HG02571 (cell line): ENCODE results near the gene CACNA2D2.

Source experiments
- ATAC-seq: cut with Tn5 transposase; IDR thresholded peaks from one replicate; pipeline ENCODE4 v1.9.1; 2021; ENCODE audit warnings: mild to moderate bottlenecking, moderate library complexity; ENCODE audit not compliant: unreplicated experiment

CACNA2D2 gene

DNA sequence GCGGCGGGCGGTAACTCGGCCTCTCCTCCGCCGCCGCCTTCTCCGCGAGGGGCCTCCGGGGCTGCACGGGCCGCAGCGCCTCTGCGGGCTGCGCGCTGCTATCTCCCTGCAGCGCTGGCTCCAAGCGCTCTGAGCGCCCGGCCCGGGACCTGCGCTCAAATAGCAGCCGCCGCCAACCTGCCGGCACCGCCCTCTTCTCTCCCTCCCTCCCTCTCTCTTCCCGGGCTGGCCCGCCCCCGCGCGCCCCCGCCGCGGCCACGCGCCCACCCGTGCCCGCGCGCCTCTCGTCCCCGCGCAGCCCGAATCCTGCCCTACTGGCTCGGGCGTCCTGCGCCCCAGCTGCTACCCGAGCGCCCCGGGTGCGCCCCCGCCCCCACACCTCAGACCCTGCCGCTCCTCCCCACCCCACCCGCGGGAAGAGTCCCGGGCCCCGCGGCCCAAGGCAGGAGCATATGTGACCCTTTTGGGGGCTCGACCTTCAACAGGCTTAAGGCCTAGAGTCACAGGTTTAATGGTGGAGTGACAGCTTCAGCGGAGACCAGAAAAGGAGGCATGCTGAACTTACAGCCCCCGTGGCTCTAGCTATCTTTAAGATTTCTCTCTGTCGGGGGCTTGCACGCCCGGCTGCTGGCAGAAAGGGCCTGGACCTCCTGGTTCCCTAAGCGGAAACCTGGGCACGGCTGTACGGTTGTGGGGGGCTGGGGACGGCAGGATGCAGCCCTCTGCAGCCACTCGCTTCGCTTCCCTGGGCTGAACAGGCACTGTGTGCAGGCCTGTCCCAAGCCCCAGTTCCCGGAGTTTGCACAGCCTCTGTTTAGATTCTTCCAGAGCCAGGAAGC lies at the start of gene CACNA2D2:
Gene CACNA2D2 (minus strand): TSS at position 131 of the 839 bp plus-strand sequence. CDS start 211 bp downstream, outside the sequence.
- ATAC-seq = no peak

DNA sequence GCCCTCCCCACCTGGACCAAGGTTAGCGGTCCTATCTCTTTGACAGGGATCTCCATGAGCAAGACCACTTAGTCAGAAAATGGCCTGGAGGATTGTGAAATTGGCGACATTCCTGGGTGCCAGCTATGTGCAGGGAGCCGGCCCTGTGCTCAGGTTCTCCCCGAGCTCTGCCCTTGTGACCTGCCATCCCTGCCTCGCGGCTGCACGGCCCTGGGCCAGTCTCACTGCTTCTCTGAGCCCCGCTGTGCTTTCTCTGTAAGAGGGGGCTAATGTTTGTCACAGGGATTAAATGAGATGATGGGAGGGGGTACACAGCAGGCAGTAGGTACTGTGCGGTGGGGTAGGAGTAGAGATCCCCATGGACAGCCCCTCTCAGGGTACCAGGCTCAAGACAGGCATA lies 49.2 kb upstream of the CACNA2D2 start:
- ATAC-seq = no peak

DNA sequence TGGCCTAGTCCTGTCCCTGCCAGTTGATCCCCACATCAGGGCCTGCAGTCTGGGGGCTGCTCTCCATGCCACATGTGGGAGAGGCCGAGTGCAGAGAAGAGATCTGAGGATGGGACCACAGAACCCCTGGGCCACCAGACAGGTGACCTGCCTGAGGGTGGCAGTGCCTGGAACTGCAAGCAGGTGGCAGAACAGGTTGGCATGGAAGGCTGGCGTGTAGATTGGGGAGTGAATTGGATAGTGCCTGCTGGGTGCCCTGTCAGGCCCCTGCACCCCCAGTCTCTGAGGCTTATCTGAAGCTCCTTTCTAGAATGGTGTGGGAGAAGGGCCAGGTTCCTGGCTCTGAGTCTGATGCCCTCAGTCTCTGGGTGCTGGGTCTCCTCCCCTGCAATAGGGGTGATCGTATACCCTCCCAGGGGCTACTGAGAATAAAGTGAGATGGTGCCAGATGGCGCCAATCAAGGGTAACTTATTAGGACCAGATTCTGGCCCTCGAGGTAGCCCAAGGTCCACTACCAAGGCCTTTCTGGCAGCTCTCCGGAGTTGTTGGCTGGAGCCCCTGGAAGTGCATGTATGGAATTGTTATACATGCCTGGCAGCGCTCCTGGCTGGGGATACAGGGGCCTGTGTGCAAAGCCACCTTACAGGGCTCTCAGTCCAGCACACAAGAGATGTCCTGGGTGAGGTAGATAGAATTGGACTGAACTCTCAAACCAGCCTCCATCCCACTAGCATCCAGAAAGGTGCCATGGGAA lies 48.4 kb upstream of the CACNA2D2 start:
- ATAC-seq = no peak

DNA sequence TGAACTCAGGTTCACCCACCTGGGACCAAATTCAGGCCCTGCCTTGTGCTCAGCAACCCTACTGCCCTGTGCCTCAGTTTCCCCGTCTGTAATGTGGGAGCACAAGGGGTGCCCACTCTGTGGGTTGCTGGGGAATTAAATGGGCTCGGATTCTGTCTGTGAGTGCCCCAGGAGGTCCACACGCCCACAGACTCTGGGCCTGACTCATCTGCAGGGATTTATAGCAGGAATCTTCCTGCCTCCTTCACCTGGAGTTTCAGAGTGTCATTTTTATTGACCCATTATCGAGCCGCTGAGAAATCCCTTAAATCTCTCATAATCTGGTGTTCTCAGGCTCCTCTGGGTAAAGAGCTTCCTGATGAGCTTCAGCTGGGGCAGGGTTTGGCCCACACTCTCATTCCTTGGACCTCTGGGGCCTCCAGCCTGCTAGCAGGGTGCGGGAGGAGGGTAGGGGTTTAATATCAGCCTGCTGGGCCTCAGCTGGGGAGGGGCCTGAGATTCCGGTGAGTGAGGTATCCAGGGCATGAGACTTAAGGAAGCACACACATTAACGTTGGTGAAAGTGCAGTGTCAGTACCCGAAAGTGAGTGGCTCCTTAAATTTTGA lies 47.7 kb upstream of the CACNA2D2 start:
- ATAC-seq = no peak

DNA sequence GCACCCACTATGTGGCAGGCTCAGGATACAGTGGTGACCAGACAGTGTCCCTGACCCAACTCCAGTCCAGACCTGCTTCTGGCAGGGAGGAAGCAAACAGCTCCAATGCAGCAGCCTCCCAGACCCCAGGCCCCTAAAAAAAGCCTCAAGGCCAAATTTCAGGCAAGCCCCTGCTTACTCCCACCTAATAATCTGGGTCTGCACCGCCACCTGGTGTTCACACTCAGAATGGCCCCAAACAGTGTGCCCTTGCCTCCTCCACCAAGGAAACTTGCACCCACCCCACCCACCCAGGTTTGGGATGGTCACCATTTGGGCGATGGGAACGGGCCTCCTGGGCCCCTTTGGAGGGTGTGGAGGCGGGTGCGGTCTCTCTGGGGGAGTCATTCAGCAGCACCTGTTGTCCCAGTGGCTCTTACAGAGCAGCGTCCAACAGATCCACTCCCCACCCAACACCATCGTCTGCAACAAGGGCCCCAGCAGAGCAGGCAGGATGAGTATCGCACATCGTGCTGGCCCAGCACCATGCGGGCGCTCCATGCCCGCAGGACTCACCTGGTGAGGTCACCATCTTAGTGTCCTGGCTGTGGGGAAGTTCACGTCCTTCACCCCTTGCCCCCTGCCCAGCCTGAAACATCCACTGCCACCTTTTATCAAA lies 46.8 kb upstream of the CACNA2D2 start:
- no peak for ATAC-seq

DNA sequence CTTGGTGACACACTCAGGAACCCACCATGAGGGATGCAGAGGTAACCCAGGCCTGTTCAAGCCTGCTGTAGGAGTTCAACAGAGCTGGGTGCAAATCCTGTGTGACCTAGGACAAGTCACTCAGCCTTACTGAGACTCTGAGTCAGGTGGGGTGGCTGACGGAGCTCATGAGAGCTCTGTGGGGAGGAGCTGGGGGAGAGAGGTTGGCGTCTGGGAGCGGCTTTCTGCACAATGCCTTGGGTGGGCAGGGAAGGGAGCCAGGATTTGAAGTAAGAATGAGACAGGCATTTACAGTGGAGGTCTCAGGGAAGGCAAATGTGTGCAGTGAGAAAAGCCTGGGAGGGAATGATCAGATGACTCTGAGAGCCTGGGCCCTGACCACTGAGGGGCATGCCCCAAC lies 45.8 kb upstream of the CACNA2D2 start:
- no peak for ATAC-seq

DNA sequence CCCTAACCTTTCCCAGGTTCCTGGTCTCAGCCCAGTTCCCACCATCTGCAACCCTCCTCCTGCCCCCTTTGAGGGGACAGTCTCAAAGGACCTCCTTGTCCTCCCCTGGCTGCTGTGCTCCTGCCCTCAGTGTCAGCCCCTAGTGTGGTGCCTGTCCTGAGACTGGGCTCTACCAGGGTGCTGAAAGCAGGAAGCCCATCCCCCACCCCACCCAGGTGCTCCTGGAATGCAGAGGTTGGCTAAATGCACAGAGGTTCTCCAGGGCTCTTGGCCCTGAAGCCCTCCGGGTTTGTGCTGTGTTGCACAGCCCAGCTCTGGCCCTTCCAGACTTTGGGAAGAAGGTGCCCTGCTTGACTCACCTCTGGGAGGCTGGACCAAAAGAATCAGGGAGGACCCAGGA lies 42.3 kb upstream of the CACNA2D2 start:
- ATAC-seq = no peak

DNA sequence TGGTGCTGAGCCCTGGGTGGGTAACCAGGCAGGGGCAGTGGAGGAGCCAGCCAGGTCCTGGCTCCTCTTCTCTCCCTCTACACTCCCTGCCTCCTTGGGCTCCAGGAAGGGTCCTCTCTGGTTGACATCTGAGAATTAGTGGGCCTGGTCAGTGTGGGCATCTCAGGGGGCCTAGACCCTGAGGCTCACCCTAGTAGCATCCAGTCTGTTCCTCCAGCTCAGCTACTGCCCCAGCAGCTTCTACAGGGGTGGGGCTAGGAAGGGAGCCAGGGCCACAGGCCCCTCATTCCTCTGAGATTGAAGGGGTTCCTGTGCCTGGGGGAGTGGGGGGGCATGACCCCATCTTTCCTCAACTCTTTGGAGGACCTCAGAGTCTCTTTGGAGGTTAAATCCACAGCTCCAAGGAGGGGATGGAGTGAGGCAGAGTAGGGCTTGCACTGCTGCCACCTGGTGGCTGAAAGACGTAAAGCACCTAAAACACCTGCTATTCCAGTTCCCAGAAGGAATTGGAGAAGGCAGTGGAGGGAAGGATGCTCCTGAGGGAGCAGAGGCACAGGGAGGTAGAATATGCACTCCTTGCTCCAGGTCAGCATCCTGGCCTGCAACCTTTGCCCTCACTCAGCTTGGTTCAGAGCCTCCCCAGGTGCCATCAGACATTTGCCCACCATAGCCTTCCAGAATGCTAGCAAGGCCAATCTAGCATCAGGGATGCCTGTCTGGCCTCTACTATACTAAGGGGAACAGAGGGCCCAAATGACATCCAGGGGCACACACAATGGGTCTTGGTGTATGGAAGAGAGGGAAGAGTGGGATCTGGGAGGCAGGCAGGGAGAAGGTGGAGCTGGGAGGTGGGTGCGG lies 39.0 kb upstream of the CACNA2D2 start:
- ATAC-seq = no peak

DNA sequence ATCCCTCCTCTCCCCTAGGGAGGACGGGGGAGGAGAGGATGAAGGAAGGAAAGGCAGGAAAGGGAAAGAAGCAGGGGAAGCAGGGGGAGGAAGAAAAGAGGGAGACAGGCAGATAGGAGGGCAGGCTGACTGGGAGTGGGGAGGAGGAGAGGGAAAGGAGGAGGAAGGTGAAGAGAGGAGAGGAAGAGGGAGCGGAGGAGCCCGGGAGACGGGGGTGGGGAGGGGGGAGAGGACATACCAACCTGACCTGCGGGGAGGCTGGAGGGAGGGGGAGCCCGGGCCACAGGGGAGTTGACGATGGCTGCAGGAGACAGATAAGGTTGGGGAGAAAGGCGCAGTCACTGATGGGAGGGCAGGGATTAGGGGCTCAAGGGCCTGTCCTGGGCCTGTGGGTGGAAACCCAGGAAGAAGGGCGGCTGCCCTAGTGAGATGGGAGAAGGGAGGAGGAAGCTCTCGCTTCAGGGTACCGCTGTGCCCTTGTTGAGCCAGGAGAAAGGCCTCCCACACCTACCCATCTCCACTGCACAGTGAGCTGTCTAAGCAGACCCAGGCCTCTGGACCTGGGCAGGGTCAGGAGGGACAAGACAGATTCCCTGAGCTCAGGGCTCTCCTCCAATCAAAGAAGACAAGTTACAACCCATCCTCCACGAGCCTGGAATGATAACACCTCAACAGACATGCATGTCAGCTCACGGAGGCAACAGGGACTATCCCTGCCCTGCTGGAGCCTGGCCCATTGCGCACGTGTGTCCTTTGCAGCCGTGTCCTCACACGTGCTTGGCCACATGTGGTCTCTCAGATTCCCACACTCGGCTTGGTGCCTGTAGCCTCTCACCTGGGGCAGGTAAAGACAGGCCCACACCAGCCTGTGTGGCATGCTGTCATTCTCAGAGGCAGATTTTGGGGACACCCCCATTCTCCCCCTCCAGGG lies 36.2 kb upstream of the CACNA2D2 start:
- no peak for ATAC-seq

DNA sequence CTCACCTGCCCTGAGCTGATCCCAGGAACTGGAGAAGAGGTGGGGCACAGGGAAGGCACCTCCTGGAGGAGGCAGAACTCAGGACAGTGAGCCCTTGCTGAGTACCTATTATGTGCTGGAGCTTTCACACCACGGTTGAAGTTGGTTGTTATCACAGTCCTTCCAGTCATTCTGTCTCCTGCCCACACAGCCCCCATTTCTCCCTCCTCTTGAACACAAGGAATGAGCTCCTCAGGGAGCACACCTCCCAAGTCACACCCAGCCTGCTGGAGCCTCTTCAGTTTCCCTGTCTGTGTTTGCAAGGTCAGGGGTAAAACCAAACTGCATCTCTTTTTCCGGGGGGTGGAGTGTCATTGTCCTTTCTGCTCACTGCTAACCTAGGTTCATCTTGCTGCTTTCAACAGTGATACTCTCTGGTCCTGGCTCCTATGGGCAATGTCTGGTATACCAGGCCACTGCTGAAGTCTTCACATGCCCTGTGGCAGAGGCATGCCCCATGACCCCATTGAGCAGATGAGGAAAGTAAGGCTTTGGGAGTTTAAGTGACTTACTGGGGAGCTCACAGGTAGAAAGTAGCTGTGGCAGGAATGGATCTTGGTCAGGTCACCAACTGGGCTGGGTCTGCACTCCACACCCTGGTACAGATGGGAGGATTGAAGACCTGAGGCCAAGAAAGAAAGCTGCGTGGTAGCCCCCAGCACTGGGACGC lies 34.1 kb upstream of the CACNA2D2 start:
- ATAC-seq = no peak

DNA sequence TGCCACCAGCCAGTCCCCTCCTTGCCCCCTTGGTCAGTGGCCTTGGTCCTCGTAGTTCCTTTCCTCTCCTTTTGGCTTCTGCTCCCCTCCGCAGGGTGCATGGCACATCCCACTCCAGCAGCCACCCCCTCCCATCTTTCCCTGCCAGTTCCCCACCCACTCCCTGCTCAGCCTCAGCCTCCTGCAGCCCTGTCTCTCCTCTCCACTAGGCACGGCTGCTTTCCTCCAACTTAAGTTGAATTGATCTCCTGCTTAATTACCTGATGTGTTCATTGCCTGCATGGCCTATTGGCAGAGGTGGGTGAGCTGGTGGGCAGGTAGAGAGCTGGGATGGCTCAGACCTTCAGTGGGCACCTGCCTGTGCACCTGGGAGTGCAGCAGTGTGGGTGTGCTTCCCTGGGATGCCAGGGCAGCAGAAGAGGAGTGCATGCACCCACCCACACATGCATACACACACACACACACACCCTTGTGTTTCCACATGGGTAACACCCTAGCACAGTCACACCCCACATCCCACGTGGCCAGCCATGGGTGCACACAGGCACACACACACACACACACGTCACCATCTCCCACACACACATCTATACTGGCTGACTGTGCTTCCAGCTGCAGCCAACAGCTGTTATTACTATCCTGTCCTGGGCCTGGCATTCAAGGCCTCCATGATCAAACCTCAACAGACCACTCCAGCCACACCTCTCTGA lies 33.2 kb upstream of the CACNA2D2 start:
- ATAC-seq = no peak

DNA sequence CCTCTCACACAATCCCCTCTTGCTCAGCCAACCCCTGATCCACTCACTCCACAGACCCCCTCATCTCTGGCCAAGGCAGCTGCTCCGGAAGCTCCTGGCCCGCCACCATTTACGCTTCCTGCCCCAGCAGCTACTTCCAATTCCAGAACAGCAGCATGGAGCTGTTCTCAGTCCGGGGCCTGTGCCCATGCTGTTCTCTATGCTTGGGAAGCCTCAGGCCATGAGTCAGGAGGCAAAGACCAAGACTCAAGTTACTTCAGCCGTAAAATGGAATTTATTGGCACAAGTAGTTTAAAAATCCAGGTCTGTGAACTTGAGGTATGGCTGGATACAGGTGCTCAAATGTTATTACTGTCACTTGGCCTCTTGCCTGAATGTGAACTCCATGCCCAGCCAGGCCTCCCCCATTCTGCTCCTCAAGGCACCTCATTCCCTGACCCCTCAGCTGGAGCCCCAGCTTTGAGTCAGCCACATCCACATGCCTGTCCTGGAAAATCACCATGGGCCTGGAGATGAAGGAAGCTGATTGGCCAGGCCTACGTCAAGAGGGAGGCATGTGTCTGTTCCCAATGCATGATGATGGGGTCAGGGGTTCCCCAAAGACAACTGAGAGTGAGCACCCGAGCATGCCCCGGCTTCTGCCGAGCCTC lies 31.4 kb upstream of the CACNA2D2 start:
- ATAC-seq = no peak

DNA sequence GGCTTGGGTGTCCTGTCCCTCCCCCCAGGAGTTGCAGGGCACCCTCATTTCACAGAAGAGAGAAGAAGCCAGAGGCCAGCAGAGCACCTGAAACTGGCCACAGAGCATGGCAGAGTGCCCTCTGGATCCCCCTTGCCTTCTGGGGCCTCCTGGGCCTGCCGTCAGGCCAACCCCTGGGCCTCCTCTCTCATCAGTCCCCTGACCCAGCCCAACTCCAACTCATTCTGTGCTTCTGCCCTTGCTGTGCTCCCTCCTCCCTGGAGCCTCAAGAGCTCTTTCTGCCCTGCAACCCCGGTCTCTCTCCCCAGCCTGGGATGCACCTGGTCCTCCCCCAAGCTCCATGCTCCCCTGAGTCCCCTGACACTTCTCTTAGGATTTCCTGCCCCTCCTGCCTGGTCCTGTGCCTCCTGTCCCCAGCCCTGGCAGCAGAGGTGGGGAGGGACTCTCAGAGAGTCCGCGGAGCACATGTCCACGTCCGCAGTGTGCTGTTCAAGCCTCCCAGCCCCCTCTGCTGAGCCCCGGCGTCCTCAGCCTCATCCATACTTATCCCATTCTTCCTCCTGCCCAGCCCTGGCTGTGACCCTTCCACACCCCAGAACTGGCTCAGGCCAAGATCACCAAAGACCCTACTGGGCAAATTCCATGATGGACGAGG lies 30.5 kb upstream of the CACNA2D2 start:
- no peak for ATAC-seq

DNA sequence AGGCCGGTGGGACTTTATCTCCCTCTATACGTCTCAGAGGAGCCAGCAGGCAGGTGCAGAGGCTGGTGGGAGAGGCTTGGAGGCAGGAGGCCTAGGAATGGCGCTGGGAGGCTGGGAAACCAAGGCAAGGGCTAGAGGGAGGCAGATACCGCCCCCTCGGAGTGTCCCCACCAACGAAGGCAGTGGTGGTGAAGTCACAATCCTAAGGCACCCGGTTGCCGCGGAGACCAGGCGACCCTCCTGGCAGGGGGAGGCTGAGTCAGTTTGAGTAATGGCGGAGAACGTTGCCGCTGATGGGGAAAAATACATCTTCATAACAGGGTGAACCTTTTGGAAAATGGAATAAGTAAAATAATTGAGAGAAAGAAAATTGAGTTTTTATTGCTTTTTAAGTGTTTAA lies 29.9 kb upstream of the CACNA2D2 start:
- ATAC-seq = no peak

DNA sequence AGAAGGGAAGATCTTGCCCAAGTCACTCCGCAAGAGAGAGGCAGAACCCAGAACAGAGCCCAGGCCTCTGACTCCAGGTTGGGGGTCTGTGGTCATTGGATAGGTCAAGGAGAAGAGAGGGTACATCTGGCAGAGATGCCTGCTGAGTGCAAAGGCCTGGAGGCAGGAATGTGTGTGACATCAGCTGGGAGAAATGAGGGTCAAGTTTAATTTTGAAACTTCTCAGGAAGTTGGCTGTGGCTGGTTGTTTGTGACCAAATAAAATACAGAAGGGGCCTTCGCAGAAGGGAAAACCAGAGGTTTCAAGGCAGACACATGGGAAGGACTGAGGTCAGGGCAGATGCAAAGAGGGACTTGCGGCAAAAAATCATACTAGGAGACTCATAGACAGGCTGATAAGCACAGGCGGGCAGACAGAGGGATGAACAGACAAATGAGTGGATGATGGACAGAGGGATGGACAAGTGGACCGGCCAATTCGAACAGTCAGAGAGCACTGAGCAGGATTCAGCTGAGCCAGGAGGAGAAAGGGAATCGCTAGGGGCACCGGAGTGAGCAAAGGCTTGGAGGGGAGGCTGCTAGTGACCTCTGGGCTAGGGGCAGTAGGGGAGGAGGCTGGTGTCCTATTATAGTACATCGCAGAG lies 28.8 kb upstream of the CACNA2D2 start:
- no peak for ATAC-seq

DNA sequence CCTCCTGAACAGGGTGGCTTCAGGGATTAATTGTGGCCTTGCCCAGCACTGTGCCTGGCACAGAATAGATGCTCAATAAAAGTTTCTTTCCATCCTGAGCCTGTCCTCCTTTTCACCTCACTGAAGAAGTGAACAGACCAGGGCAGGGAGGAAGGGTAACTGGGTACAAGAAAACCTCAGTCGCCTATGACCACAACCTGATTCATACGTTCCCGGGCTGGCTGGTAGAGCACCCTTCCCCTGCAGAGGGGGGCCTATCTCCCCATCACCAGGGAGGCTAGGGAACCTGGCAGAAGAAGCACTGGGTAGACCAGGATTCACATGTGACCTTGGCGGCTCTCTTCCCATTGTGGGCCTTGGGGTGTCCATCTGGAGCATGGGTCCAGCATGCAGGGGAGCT lies 27.8 kb upstream of the CACNA2D2 start:
- ATAC-seq = no peak
